GM19455 (cell line): ENCODE results near the gene C1QTNF9.
"Not testable (repeated sequence)": the region's sequence is repeated elsewhere in the genome, so short reads cannot be mapped to it uniquely, and the experiment has no call there.

ENCODE experiments used
- ATAC-seq: cut with Tn5 transposase; IDR thresholded peaks from one replicate; pipeline ENCODE4 v1.9.1; 2021; ENCODE audit not compliant: unreplicated experiment

The C1QTNF9 gene

DNA sequence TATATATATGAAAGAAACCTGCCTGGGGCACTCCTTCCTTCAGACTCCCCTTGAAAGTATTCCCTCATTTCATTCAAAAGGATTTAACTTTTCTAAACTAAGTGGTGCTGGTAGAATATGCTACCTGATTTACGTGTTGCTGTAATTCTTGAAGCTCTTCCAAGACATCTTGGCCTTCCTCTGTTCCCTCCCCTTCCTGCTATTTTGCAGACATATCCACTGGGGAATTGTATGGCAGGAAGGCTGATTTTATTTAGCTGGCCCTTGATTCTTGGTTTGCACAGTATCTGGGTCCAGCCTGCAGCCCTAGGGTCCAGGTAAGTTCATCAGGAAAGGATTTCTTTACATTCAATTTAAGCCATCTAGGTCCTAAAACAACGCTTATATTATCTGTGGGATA is at the start of gene C1QTNF9:
Gene C1QTNF9, plus strand, starts transcription at position 281 of the 400 bp plus-strand sequence. CDS start 6,424 bp downstream, outside the sequence.
- not testable (repeated sequence) for ATAC-seq

DNA sequence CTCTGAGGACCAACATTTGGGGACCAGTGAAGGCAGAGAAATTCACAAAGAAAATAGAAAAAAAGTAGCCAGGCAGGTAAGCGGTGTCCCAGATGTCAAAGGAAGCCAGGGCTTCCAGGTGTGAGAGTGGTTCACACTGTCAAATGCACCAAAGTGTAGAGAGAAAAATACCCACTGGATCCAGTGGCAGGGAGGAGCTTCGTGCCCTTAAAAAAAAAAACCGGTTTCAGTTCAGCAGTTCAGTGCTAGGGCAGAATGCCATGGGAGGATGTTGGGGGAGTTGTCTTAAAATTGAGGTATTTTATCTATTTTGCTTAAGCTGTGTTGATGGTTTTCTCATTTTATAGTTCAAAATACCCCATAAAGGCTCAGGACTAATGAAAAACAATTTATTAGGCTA is 47.8 kb upstream of the C1QTNF9 start:
- ATAC-seq = no peak

DNA sequence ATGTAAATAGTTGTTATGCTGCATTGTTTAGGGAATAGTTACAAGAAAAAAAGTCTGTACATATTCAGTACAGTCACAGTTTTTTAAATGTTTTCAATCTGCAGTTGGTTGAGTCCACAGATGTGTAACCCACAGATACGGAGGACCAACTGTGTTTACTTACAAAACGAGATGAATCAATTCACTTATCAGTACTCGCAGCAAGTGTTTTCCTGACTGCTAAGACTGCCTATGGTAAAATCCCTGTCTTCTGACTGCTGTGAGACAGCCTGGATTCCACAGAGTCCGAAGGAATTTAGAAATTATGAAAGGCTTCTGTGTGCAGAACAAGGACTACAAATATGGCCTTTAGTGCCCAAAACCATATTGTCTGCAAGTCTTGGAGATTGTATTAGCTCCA is 45.7 kb upstream of the C1QTNF9 start:
- ATAC-seq = no peak

DNA sequence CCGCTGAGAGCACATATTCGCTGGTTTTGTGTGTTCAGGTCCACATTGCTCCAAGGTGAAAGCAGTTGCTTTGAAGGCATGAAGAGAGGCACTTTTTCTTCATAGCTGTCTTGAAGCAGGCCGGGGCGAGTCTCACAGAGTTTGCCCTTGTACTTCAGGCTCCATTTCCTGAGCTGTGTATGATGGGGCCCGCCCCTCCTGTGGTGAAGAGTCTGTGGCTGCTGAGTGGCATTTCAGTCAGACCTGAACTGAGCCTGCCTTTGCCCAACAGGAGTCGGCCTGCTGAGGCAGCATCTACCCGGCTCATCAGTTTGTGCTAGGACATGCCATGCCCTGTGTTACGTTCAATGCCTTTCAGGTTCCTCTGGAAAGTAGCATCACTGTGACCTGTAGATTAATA is 44.4 kb upstream of the C1QTNF9 start:
- no peak for ATAC-seq

DNA sequence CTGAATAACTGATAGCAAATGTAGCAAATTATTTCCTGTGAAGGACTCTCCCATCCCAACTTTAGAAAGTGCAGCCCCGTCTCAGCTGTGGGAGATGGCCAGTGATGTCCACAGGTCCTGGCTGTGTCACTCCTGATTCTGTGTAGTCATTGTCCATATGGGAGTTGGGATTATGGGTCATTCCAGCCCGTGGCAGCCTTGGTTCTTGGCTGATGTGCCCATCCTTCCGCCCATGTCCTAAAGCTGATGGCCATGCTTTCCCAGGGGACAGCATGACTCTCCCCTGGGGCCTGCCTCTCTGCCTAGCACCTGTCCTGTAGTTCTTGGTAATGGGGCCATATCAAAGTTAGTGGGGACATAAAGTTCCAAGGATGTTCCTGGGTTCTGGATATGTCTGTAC is 43.9 kb upstream of the C1QTNF9 start:
- ATAC-seq = no peak

- ATAC-seq = no peak
These were observed 42.1 kb upstream of the C1QTNF9 start for GRCh38 chr13:24267274-24267673.

- ATAC-seq = no peak
These were observed 41.6 kb upstream of the C1QTNF9 start for GRCh38 chr13:24267801-24268200.

DNA sequence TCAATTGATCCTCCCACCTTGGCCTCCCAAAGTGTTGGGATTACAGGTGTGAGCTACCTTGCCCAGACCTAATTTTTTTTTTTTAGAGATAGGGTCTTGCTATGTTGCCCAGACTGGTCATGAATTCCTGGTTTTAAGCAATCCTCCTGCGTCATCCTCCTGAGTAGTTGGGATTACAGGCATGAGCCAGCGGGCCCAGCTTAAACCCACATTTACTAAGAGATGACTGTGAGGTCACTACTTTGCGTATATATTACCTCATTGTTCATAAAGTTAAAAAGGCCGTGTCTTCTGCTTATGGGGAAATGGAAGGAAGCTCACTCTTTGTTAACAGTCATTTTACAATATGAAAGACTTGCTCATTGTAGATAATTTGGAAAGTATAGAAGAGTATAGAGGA is 39.6 kb upstream of the C1QTNF9 start:
- no peak for ATAC-seq

DNA sequence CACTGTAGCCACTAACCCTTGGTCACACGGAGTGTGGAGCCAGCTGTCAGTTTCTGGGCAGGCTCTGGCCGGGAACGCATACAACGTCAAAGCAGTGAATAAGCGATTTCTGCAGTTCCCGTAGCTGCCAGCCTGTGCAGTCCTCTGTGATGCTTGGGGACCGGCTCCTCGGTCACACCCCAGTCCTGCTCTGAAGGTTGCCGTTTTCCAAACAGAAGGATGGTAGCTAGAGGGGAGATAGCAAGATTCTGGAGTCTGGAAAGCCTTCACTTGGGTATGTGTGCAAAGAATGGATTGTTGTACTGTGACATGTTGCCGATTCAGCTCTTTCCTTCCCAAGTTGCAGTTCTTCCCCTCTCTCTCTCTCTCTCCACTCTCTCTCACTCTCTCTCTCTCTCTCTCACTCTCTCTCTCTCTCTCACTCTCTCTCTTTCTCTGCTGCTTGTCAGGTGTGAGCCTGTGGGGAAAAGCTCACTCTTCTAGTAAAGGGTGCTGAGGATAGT is 38.7 kb upstream of the C1QTNF9 start:
- peak; percentile 51 for ATAC-seq

DNA sequence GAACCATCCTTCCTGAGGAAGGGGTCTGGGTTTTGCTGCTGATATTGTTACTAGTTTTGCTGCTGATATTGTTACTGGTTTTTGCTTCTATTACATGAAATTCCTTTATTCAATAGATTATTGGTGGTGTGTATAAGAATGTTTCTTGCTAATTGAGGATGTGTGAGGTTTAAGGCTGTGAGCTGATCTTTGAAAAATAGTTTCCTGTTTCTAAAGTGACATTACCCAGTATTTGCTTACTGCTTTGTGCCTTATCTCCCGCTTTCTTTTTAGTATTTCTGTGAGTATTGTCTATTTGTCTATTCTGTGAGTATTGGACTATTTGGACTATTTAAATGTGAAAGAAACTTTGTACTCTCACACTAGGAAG is 38.2 kb upstream of the C1QTNF9 start:
- no peak for ATAC-seq

DNA sequence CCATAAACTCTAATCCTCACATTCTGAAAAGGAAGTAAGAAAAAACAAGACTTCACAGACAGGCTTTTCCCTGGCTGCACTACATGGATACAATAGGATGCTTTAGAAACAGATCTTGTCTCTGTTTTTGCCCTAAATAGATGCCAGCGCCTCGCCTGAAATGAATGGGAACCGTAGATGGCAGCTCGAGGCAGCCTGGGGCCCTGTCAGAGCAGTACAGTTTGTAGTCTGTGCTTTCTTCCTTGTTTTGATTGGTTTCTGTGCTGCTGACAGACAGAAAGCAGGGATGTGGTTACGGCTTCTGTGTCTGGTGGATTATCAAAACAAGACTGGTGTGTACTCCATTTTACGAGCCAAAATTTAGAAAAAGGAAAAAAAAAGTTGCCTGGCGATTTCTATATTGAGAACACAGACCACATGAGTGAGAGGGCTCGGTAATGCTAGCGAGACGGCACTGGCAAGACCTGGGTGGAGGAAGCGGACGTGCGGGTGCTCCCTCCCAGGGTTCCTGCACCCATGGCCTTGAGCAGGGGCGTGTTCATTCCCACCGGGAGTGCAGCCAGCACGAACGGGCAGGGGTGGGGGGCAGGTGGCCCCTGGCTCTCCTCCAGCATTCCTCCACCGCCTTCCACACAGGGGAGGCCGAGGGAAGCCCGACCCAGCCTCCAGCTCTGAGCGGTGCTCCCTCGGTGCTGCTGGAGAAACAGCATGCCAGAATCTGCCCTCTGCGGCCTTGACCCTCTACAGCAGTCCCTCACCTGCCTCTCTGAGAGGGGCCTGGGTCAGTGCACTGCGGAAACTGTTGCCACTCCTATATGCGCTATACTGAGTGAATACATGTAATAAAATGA is 37.6 kb upstream of the C1QTNF9 start:
- ATAC-seq = peak; percentile 47

- no peak for ATAC-seq
These were observed 36.8 kb upstream of the C1QTNF9 start for GRCh38 chr13:24272452-24273161.

DNA sequence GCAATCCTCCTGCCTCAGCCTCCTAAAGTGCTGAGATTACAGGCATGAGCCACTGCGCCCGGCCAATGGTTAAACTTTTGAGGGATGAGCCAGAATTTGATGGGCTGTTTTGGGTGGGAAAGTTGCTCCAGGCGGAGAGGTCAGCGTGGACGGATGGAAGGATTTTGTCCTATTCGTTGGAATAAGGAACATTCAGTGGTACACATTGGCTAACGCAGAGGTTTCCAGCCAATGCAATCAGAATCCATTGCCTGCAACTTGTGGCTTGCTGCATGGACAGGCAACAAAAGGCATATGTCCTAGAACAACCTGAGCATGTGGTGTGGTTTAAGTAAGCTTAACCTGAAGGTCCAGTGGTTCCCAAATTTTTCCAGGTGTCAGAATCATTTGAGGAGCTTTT is 35.5 kb upstream of the C1QTNF9 start:
- no peak for ATAC-seq

DNA sequence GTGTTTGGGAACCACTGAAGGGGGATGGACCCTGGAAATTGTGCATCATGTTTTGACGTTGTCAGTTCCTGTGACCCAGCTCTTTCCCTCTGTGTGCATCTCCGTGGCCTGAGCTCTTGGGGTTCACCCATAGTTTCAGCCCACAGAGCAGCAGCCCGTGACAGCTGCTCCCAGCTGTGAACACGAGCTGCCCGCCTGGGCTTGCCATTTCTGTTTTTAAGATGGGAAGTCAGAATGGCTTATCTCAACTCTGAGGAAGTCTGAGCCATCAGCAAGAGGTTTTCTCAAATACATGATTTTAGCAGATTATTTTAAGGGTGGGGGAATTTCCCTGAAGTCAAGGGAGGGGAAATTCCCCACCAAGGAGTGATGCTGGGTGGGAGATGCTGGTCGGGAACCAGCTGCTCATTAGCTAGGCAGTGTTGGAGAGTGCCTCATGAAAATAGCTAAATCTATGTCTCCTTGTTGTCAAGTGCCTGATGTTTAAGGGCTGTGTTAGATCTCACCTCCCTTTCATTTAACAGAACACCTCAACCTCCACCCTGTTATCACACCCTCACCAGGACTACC is 34.8 kb upstream of the C1QTNF9 start:
- peak; percentile 60 for ATAC-seq

GRCh38 chr13:24275041-24275440 is 34.3 kb upstream of the C1QTNF9 start:
- ATAC-seq = no peak

DNA sequence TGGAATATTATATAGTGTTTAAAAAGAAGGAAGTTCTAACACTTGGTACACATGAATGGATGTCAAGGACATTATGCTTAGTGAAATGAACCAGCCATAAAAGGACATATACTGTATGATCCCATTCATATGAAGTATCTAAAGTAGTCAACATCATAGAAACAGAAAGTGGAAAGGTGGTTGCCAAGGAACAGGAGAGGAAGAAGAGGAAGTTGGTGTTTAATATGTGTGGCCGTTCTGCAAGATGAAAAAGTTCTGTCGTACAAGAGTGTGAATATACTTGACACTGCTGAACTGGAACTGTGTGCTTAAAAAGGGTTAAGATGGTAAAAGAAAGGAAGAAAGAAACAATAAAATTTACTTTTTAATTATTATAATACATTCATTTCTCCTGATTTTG is 33.1 kb upstream of the C1QTNF9 start:
- ATAC-seq = no peak

GRCh38 chr13:24276861-24277260 is 32.5 kb upstream of the C1QTNF9 start:
- no peak for ATAC-seq

- ATAC-seq = no peak
These were observed 31.6 kb upstream of the C1QTNF9 start for GRCh38 chr13:24277761-24278160.

- no peak for ATAC-seq
These were observed 29.9 kb upstream of the C1QTNF9 start for GRCh38 chr13:24279327-24280110.

GRCh38 chr13:24280720-24281119 is 28.7 kb upstream of the C1QTNF9 start:
- peak; percentile 75 for ATAC-seq
